Measurements from ENCODE around the gene AP4S1.
"Not testable (repeated sequence)": the region's sequence is repeated elsewhere in the genome, so short reads cannot be mapped to it uniquely, and the experiment has no call there.

Gene AP4S1

GRCh38 chr14:31042893-31043292 is 17.4 kb downstream of the AP4S1 start:
- DNase-seq (ENCODE audit: low read depth in 3 of 3) = not testable (repeated sequence)

- DNase-seq (ENCODE audit: low read depth in 3 of 3) = no peak
These were observed 17.9 kb downstream of the AP4S1 start for GRCh38 chr14:31043379-31043778.

- DNase-seq (ENCODE audit: low read depth in 3 of 3) = no peak
These were observed 20.1 kb downstream of the AP4S1 start for GRCh38 chr14:31045501-31046080.

- DNase-seq (ENCODE audit: low read depth in 3 of 3) = no peak
These were observed 22.1 kb downstream of the AP4S1 start for GRCh38 chr14:31047503-31047902.

GRCh38 chr14:31051023-31051422 is 25.6 kb downstream of the AP4S1 start:
- DNase-seq (ENCODE audit: low read depth in 3 of 3) = no peak

GRCh38 chr14:31051511-31051910 is 26.1 kb downstream of the AP4S1 start:
- no peak for DNase-seq (ENCODE audit: low read depth in 3 of 3)

- DNase-seq (ENCODE audit: low read depth in 3 of 3) = not testable (repeated sequence)
These were observed 27.6 kb downstream of the AP4S1 start for GRCh38 chr14:31052905-31053586.

GRCh38 chr14:31057035-31057434 is 31.6 kb downstream of the AP4S1 start:
- no peak for DNase-seq (ENCODE audit: low read depth in 3 of 3)

- no peak for DNase-seq (ENCODE audit: low read depth in 3 of 3)
These were observed 32.4 kb downstream of the AP4S1 start for GRCh38 chr14:31057701-31058364.

- no peak for DNase-seq (ENCODE audit: low read depth in 3 of 3)
These were observed 33.9 kb downstream of the AP4S1 start for GRCh38 chr14:31059152-31059924.

- no peak for DNase-seq (ENCODE audit: low read depth in 3 of 3)
These were observed 34.9 kb downstream of the AP4S1 start for GRCh38 chr14:31060253-31060875.

- not testable (repeated sequence) for DNase-seq (ENCODE audit: low read depth in 3 of 3)
These were observed 37.5 kb downstream of the AP4S1 start for GRCh38 chr14:31062908-31063307.

- no peak for DNase-seq (ENCODE audit: low read depth in 3 of 3)
These were observed 42.8 kb downstream of the AP4S1 start for GRCh38 chr14:31068235-31068634.

GRCh38 chr14:31069343-31069742 is 43.9 kb downstream of the AP4S1 start:
- no peak for DNase-seq (ENCODE audit: low read depth in 3 of 3)

- no peak for DNase-seq (ENCODE audit: low read depth in 3 of 3)
These were observed 45.0 kb downstream of the AP4S1 start for GRCh38 chr14:31070431-31070830.

- DNase-seq (ENCODE audit: low read depth in 3 of 3) = no peak
These were observed 45.7 kb downstream of the AP4S1 start for GRCh38 chr14:31071151-31071550.

GRCh38 chr14:31075144-31075543 is 49.7 kb downstream of the AP4S1 start:
- no peak for DNase-seq (ENCODE audit: low read depth in 3 of 3)

- no peak for DNase-seq (ENCODE audit: low read depth in 3 of 3)
These were observed 53.3 kb downstream of the AP4S1 start for GRCh38 chr14:31078766-31079165.

GRCh38 chr14:31080056-31080455 is 54.6 kb downstream of the AP4S1 start:
- DNase-seq (ENCODE audit: low read depth in 3 of 3) = no peak

GRCh38 chr14:31080484-31080883 is 55.0 kb downstream of the AP4S1 start:
- no peak for DNase-seq (ENCODE audit: low read depth in 3 of 3)

GRCh38 chr14:31083781-31084180 is 58.3 kb downstream of the AP4S1 start:
- DNase-seq (ENCODE audit: low read depth in 3 of 3) = no peak

- no peak for DNase-seq (ENCODE audit: low read depth in 3 of 3)
These were observed 58.9 kb downstream of the AP4S1 start for GRCh38 chr14:31084385-31084784.
